Breast epithelium (tissue), 3 donors: ENCODE results near the gene VIM.

Experiments
- POLR2A ChIP-seq: fragments of 450-650 bp; IDR thresholded peaks from one replicate; pipeline ENCODE4 v1.6.1; 2016; ENCODE audit warnings: antibody characterized with exemption, mild to moderate bottlenecking, moderate library complexity
- POLR2AphosphoS5 ChIP-seq, 3 donors: sonication (generic); formaldehyde crosslinking; IDR thresholded peaks; one replicate each; pipeline ENCODE4 v1.6.1; 2017; ENCODE audit warnings: antibody characterized with exemption in 3 of 3
- TF ChIP-seq, protein P1 (sequence below), 3 donors: fragments of 450-650 bp; IDR thresholded peaks; one replicate each; pipeline ENCODE4 v1.5.1; 2016 to 2017; ENCODE audit warnings: antibody characterized with exemption in 3 of 3, mild to moderate bottlenecking in 3 of 3, moderate library complexity in 3 of 3

DNA sequence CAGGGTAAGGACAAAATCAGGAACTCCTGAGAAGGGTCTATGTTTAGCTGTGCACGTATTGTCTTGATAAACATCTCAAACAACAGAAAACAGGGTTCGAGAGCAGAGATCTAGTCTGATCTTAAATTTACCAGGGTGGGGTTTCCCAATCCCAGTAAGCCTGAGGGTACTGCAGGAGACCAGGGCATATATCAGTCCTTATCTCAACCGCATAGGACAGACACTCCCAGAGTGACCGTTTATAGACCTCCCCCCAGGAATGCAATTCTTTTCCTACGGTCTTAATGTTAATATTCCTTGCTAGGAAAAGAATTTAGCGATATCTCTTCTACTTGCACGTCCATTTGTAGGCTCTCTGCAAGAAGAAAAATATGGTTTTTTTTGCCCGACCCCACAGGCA is 35.5 kb downstream of the VIM start:
- TF ChIP-seq POLR2AphosphoS5 (IDR thresholded peaks at IDR 0.05), result no peak
- no peak for TF ChIP-seq POLR2A
- TF ChIP-seq, protein P1, sequence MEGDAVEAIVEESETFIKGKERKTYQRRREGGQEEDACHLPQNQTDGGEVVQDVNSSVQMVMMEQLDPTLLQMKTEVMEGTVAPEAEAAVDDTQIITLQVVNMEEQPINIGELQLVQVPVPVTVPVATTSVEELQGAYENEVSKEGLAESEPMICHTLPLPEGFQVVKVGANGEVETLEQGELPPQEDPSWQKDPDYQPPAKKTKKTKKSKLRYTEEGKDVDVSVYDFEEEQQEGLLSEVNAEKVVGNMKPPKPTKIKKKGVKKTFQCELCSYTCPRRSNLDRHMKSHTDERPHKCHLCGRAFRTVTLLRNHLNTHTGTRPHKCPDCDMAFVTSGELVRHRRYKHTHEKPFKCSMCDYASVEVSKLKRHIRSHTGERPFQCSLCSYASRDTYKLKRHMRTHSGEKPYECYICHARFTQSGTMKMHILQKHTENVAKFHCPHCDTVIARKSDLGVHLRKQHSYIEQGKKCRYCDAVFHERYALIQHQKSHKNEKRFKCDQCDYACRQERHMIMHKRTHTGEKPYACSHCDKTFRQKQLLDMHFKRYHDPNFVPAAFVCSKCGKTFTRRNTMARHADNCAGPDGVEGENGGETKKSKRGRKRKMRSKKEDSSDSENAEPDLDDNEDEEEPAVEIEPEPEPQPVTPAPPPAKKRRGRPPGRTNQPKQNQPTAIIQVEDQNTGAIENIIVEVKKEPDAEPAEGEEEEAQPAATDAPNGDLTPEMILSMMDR (IDR thresholded peaks at IDR 0.05), result no peak
